ENCODE measurements around the gene SLC25A1.
"Not testable (repeated sequence)": the region's sequence is repeated elsewhere in the genome, so short reads cannot be mapped to it uniquely, and the experiment has no call there.

Gene SLC25A1

DNA sequence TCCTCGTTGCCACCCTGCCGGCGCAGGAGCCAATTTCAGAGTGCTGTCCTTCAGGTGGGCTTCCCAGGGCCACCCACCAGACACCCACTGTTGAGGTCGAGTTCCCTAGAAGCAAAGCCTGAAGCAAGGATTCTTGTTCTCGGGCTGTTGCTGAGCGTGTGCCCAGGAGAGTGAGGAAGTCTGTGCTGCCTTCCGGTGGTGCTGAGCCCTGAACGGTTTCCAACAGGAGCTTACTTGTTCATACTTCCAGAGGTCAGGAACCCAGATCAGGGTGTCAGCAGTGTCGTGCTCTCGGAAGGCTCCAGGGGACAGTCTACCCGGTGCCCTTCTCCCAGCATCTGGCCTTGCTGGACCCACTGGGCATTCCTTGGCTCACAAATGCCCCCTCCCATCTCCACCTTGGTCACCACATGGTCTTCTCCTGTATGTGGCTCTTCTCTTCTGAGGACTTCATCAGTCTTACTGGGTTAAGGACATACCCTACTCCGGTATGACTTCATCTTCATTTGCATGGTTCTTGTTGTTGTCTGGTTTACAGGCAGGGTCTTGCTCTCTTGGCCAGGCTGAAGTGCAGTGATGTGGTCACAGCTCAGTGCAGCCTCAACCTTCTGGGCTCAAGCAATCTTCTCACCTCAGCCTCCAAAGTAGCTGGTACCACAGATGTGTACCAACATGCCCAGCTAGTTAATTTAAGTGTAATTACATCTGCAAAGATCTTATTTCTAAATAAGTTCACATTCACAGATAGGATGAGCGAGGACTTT is 11.2 kb downstream of the SLC25A1 start:
- no peak overlapping the region for H3K4me3 ChIP-seq (ENCODE audit: control insufficient read depth, low read depth, low read length)
- TF ChIP-seq, protein P1, sequence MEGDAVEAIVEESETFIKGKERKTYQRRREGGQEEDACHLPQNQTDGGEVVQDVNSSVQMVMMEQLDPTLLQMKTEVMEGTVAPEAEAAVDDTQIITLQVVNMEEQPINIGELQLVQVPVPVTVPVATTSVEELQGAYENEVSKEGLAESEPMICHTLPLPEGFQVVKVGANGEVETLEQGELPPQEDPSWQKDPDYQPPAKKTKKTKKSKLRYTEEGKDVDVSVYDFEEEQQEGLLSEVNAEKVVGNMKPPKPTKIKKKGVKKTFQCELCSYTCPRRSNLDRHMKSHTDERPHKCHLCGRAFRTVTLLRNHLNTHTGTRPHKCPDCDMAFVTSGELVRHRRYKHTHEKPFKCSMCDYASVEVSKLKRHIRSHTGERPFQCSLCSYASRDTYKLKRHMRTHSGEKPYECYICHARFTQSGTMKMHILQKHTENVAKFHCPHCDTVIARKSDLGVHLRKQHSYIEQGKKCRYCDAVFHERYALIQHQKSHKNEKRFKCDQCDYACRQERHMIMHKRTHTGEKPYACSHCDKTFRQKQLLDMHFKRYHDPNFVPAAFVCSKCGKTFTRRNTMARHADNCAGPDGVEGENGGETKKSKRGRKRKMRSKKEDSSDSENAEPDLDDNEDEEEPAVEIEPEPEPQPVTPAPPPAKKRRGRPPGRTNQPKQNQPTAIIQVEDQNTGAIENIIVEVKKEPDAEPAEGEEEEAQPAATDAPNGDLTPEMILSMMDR (conservative IDR thresholded peaks at IDR 0.05; ENCODE audit: control insufficient read depth, insufficient read depth, low read depth, low read length) = no peak
- no peak for DNase-seq (ENCODE audit: low read depth)

DNA sequence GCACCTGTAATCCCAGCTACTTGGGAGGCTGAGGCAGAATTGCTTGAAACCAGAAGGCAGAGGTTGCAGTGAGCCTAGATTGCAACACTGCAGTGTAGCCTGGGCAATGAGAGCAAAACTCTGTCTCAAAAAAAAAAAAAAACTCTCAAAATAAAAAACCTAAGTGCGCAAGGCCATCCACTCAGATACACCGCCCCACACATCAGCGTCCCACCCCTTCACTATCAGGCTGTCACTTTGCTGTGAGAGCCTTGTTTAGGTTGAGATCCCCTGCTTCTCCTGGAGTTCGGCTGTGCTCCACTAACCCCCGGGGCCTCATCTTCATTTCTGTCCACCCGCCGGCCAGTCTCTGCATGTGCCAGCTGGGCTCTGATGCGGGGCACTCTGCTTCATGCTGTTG is 12.1 kb downstream of the SLC25A1 start:
- DNase-seq (ENCODE audit: low read depth) = no peak
- TF ChIP-seq, protein P1 (conservative IDR thresholded peaks at IDR 0.05; ENCODE audit: control insufficient read depth, insufficient read depth, low read depth, low read length) = no peak
- H3K4me3 ChIP-seq (ENCODE audit: control insufficient read depth, low read depth, low read length) = no peak overlapping the region

DNA sequence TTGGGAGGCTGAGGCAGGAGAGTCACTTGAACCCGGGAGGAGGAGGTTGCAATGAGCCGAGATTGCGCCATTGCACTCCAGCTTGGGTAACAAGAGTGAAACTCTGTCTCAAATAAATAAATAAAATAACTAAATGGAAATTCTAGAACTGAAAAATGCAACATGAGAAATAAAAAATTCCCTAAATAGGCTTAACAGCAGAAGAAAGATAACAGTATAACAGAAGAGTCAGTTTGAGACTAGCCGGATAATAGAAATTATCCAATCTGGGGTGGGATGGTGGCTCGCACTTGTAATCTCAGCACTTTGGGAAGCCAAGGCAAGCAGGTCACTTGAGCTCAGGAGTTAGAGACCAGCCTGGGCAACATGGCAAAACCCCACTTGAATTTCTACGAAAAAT is 14.1 kb downstream of the SLC25A1 start:
- no peak for DNase-seq (ENCODE audit: low read depth)
- TF ChIP-seq, protein P1 (conservative IDR thresholded peaks at IDR 0.05; ENCODE audit: control insufficient read depth, insufficient read depth, low read depth, low read length) = no peak
- H3K4me3 ChIP-seq (ENCODE audit: control insufficient read depth, low read depth, low read length) = no peak overlapping the region

DNA sequence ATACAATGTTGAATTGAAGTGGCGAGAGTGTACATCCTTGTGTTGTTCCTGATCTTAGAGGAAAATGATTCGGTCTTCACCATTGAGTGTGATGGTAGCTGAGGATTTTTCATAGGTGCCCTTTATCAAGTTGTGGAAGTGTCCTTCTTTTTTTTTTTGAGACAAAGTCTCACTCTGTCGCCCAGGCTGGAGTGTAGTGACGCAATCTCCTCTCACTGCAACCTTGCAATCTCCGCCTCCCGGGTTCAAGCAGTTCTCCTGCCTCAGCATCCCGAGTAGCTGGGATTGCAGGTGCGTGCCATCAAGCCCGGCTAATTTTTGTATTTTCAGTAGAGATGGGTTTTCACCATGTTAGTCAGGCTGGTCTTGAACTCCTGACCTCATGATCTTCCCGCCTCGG is 19.9 kb downstream of the SLC25A1 start:
- not testable (repeated sequence) for H3K4me3 ChIP-seq (ENCODE audit: control insufficient read depth, low read depth, low read length); DNase-seq (ENCODE audit: low read depth)

DNA sequence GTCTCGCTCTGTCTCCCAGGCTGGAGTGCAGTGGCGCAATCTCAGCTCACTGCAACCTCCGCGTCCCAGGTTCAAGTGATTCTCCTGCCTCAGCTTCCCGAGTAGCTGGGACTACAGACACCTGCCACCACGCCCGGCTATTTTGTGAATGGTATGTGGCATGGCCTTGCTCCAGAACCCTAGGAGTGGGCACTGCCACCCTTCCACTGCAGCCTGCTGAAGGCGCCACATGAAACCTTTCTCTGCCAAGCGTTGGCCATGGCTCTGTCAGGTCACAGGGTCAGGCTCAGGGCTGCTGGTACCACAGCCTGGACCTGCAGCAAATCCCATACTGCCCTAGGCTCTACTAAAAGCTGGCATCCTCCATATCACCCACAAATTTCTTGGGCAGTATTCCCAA is 22.4 kb downstream of the SLC25A1 start:
- not testable (repeated sequence) for H3K4me3 ChIP-seq (ENCODE audit: control insufficient read depth, low read depth, low read length); DNase-seq (ENCODE audit: low read depth)

DNA sequence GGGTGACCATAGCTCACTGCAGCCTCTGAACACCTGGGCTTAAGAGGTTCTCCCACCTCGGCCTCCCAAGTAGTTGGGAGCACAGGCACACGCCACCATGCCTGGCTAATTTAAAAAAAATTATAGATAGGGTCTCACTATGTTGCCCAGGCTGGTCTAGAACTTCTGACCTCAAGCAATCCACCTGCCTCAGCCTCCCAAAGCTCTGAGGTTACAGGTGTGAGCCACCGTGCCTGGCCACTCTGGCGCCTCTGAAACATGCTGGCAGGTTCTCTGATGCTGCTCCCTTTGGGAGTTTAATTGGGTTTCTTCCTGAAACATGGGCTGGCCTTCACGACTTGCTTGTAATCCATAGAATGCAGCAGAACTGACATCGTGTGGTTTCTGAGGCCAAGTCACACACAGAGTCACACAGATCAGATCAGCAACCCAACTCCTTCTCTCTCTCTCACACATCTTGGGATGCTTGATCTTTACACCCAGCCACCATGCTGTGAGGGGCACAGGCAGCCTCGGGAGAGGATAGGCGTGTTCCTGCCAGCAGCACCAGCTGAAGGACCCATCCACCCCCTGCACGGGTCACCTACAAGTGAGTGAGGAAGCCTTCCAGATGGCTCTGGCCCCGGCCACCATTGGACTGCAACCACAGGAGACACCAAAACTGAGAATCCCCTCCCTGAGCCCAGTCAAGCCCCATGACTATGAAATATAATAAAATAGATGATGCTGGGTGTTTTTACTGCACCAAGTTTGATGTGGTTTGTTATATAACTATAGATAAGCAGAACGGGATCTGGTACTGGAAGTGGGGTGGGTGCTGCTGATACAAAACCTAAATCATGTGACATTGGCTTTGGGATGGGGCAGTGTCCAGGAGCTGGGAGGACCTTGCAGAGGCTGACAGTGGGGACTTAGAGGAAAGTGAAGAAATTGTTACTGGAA is 25.3 kb downstream of the SLC25A1 start:
- no peak for DNase-seq (ENCODE audit: low read depth)
- TF ChIP-seq, protein P1 (conservative IDR thresholded peaks at IDR 0.05; ENCODE audit: control insufficient read depth, insufficient read depth, low read depth, low read length) = no peak
- no peak overlapping the region for H3K4me3 ChIP-seq (ENCODE audit: control insufficient read depth, low read depth, low read length)

DNA sequence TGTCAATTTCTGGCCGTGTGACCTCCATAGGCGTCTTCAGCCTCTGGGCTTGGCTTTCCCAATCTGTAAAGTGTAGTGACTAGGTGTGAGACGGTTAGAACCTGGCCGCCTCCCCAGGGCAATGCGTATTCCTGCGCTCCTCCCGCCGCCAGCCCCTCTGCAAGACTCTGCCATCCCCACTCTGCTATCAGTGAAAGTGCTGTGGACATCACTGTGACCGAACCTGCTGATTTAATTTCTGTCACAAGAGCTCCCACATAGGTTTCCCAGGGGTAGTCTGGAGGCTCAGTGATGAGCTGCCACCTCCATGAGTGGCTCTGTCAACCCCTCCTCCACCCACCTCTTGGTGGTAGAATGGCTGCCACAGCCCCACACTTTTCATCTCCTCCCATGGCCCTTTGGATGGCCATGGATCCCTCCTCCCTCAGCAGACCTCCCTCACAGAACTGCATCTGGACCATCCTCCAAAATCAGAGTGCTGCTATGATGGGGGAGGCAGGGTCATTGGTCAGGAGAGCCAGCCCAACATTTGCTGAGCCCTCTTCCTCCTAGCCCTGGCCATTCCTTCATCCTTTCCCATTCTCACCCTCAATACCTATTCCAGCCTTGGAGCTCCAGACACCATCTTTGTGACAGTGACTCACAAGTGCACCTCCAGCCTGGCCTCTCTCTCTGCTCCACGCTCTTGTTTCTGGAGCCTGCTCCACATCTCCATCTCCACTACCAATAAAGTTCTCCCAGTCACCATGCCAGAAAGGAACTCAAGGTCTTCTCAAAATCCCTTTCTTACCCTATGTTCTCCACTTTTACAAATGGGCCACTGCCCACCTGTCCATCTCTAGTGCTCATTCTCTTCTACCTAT is 27.0 kb downstream of the SLC25A1 start:
- DNase-seq (ENCODE audit: low read depth) = no peak
- TF ChIP-seq, protein P1 (conservative IDR thresholded peaks at IDR 0.05; ENCODE audit: control insufficient read depth, insufficient read depth, low read depth, low read length) = no peak
- H3K4me3 ChIP-seq (ENCODE audit: control insufficient read depth, low read depth, low read length) = no peak overlapping the region

All from fibroblast of mammary gland (primary cell).